Hepatocyte (in vitro differentiated cells): ENCODE data around the gene CHST11.

Source experiments
- CTCF ChIP-seq: fragments of 200-600 bp; sonication (generic); IDR thresholded peaks from 2 replicates; pipeline ENCODE4 v1.5.1; 2016; ENCODE audit warnings: antibody characterized with exemption, mild to moderate bottlenecking; ENCODE audit not compliant: poor library complexity
- EZH2 ChIP-seq: fragments of 200-600 bp; sonication (generic); IDR thresholded peaks from 2 replicates; pipeline ENCODE4 v1.6.1; 2016; ENCODE audit warnings: antibody characterized with exemption, mild to moderate bottlenecking, borderline replicate concordance

GRCh38 chr12:104721936-104722335 lies 265.2 kb downstream of the CHST11 start:
- TF ChIP-seq CTCF, result no peak
- TF ChIP-seq EZH2, result no peak
